Measurements from ENCODE around the gene CYS1.

CYS1 gene

DNA sequence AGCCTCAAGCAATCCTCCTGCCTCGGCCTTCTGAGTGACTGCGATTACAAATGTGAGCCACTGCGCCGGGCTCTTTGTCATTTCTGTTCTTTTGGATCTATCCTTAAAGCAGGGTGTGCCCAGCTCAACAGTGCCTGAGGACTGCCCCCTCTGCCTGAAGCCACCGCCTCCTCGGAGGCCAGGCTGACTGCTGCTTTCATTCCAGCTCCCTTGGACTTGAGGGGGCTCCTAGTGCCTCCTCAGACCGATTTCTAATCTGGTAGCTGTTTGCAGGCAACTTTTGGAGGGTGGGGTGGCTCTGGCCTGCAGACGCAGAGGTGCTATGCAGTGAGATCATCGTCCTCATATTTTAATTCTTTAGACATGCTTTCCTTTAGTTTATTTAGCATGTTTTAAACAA, 72.8 kb downstream of the CYS1 start:
- TF ChIP-seq CTCF (conservative IDR thresholded peaks at IDR 0.05; ENCODE audit: low read depth, low read length) = no peak
- Histone ChIP-seq H4K20me1 (ENCODE audit: insufficient read depth) (no peaks in the 10 kb centered on the region), H3K9ac (no peak overlapping the region), H3K79me2 (ENCODE audit: insufficient read depth, low read depth) (no peaks in the 10 kb centered on the region), H3K4me2 (no peak overlapping the region), H3K27ac (no peak overlapping the region), H2AFZ (ENCODE audit: low read depth) (no peak overlapping the region), H3K4me3 (IDR thresholded peaks at IDR 0.05; ENCODE audit: insufficient read depth, low read depth, low read length) (no peak overlapping the region), H3K27me3 (ENCODE audit: insufficient read depth, low read depth) (no peaks in the 10 kb centered on the region), H3K4me1 (ENCODE audit: low read depth, poor library complexity, severe bottlenecking) (no peaks in the 10 kb centered on the region), H3K36me3 (ENCODE audit: insufficient read depth) (no peaks in the 10 kb centered on the region)

Measured in KMS-11 (cell line).